Endodermal cell (in vitro differentiated cells): Measurements from ENCODE around the gene SORCS2. TPM values are rescaled to one million over a fixed set of nuclear protein-coding genes. Genes with fewer than 3 reads are reported as not detected.

Source experiments
- DNase-seq: peaks from one replicate; pipeline ENCODE4 v3.0.0-alpha.2; 2017
- H3K27ac ChIP-seq: 2 replicates; pipeline ENCODE4 v1.5.1; 2013; ENCODE audit warnings: mild to moderate bottlenecking, low read depth, low read length, moderate library complexity
- H3K27me3 ChIP-seq: 2 replicates; pipeline ENCODE4 v1.6.1; 2013; ENCODE audit warnings: mild to moderate bottlenecking, low read length, moderate library complexity; ENCODE audit not compliant: insufficient read depth, control insufficient read depth, poor library complexity, severe bottlenecking
- H3K36me3 ChIP-seq: 2 replicates; pipeline ENCODE4 v1.7.0; 2013; ENCODE audit warnings: mild to moderate bottlenecking, low read length, moderate library complexity; ENCODE audit not compliant: control insufficient read depth, insufficient read depth
- H3K4me1 ChIP-seq: one replicate; pipeline ENCODE4 v1.7.0; 2013; ENCODE audit warnings: low read length; ENCODE audit not compliant: control insufficient read depth, insufficient read depth
- H3K4me3 ChIP-seq: 2 replicates; pipeline ENCODE4 v1.5.1; 2013; ENCODE audit warnings: mild to moderate bottlenecking, low read length, moderate library complexity
- H3K9ac ChIP-seq: 2 replicates; pipeline ENCODE4 v1.6.1; 2013; ENCODE audit warnings: mild to moderate bottlenecking, low read length, moderate library complexity; ENCODE audit not compliant: poor library complexity, severe bottlenecking; ENCODE audit errors: extremely low read depth
- H3K9me3 ChIP-seq: 2 replicates; pipeline ENCODE4 v1.6.1; 2013; ENCODE audit warnings: mild to moderate bottlenecking, low read length, moderate library complexity; ENCODE audit not compliant: control insufficient read depth
- H3K27ac Mint-ChIP-seq: 2 replicates; pipeline ENCODE4 v1.8.0; 2020; ENCODE audit warnings: mixed read lengths
- H3K27me3 Mint-ChIP-seq: 2 replicates; pipeline ENCODE4 v1.8.0; 2021; ENCODE audit warnings: mild to moderate bottlenecking, mixed read lengths; ENCODE audit not compliant: insufficient read depth
- H3K36me3 Mint-ChIP-seq: 2 replicates; pipeline ENCODE4 v1.8.0; 2020; ENCODE audit warnings: low read depth, mixed read lengths
- H3K4me1 Mint-ChIP-seq: 2 replicates; pipeline ENCODE4 v1.8.0; 2020; ENCODE audit warnings: mixed read lengths
- H3K4me3 Mint-ChIP-seq: 2 replicates; pipeline ENCODE4 v1.8.0; 2020; ENCODE audit warnings: mild to moderate bottlenecking, moderate library complexity, mixed read lengths
- H3K9me3 Mint-ChIP-seq: 2 replicates; pipeline ENCODE4 v1.8.0; 2020; ENCODE audit warnings: mild to moderate bottlenecking, mixed read lengths
- CTCF ChIP-seq: fragments of 200-600 bp; sonication (generic); conservative IDR thresholded peaks from 2 replicates; pipeline ENCODE4 v1.5.0; 2021; ENCODE audit warnings: antibody characterized with exemption, mild to moderate bottlenecking
- WGBS, 2 experiments: methylation state at CpG; one replicate each; pipeline versions ENCODE4 v1.1.5 to v1.1.7; 2013; ENCODE audit warnings: missing lambda C conversion rate in 2 of 2, mixed read lengths in 1 of 2; ENCODE audit not compliant: insufficient coverage in 1 of 2, insufficient read length in 1 of 2; 5-methylcytosine and 5-hydroxymethylcytosine counted together
- total RNA-seq, 2 donors: library from RNA; stranded (reverse); fragmentation: NEBNext Ultra II Directional in 1 of 2; extraction: Animal tissue kit (Norgen Biotek cat#: 25700) in 1 of 2; gene quantifications; 2 replicates in 1 of 2; 3 replicates in 1 of 2; pipeline ENCODE4 v1.2.1, GENCODE V29; 2021

Gene SORCS2
- total RNA-seq, 2 donors from 2014 or later: 1.4 to 1.9 TPM

GRCh38 chr4:7660176-7661039 is 468.1 kb downstream of the SORCS2 start:
- Histone ChIP-seq H3K4me1 (no peaks in the 10 kb centered on the region), H3K9ac (no peak overlapping the region), H3K4me3 (no peak overlapping the region), H3K27ac (no peak overlapping the region), H3K36me3 (no peaks in the 10 kb centered on the region), H3K9me3 (no peaks in the 10 kb centered on the region), H3K27me3 (no peaks in the 10 kb centered on the region)
- Mint-ChIP-seq H3K36me3 (no peaks in the 10 kb centered on the region), H3K4me1 (peaks cover 4% of the 10 kb centered on the region), H3K9me3 (no peaks in the 10 kb centered on the region), H3K27me3 (no peaks in the 10 kb centered on the region), H3K27ac (no peak overlapping the region), H3K4me3 (no peak overlapping the region)
- WGBS, 2 experiments: 88 to 93% methylated on average over 8 to 14 of the region's 14 CpGs
- DNase-seq: peak; percentile 72
- peak; percentile 35 for TF ChIP-seq CTCF

- DNase-seq: no peak
- H3K36me3 Mint-ChIP-seq: no peaks in the 10 kb centered on the region
- 89 to 92% methylated on average over 17 to 22 of the region's 23 CpGs for WGBS, 2 experiments
- H3K4me1 Mint-ChIP-seq: no peaks in the 10 kb centered on the region
- H3K4me3 Mint-ChIP-seq: no peak overlapping the region
- Histone ChIP-seq H3K9ac (no peak overlapping the region), H3K4me1 (no peaks in the 10 kb centered on the region), H3K4me3 (no peak overlapping the region), H3K9me3 (no peaks in the 10 kb centered on the region), H3K27me3 (no peaks in the 10 kb centered on the region), H3K36me3 (no peaks in the 10 kb centered on the region), H3K27ac (no peak overlapping the region)
- TF ChIP-seq CTCF: no peak
- no peaks in the 10 kb centered on the region for H3K27me3 Mint-ChIP-seq
- no peak overlapping the region for H3K27ac Mint-ChIP-seq
- no peaks in the 10 kb centered on the region for H3K9me3 Mint-ChIP-seq
Measured at GRCh38 chr4:7661066-7661748, 468.9 kb downstream of the SORCS2 start.

GRCh38 chr4:7661846-7662506 is 469.6 kb downstream of the SORCS2 start:
- Histone ChIP-seq H3K27ac (no peak overlapping the region), H3K36me3 (no peaks in the 10 kb centered on the region), H3K27me3 (no peaks in the 10 kb centered on the region), H3K9me3 (no peaks in the 10 kb centered on the region), H3K4me1 (no peaks in the 10 kb centered on the region), H3K9ac (no peak overlapping the region), H3K4me3 (no peak overlapping the region)
- 80 to 86% methylated on average over 1 to 10 of the region's 13 CpGs for WGBS, 2 experiments
- H3K4me1 Mint-ChIP-seq: no peaks in the 10 kb centered on the region
- no peak for DNase-seq
- no peak overlapping the region for H3K27ac Mint-ChIP-seq
- H3K36me3 Mint-ChIP-seq: no peaks in the 10 kb centered on the region
- H3K9me3 Mint-ChIP-seq: no peaks in the 10 kb centered on the region
- H3K27me3 Mint-ChIP-seq: peaks cover 3% of the 10 kb centered on the region
- no peak for TF ChIP-seq CTCF
- no peak overlapping the region for H3K4me3 Mint-ChIP-seq
